Pons (tissue), 1 donor: ENCODE data around the gene ACOXL.

Source experiments
- DNase-seq: peaks from one replicate; pipeline ENCODE4 v3.0.0-alpha.2; 2016; ENCODE audit warnings: low spot score

The ACOXL gene

DNA sequence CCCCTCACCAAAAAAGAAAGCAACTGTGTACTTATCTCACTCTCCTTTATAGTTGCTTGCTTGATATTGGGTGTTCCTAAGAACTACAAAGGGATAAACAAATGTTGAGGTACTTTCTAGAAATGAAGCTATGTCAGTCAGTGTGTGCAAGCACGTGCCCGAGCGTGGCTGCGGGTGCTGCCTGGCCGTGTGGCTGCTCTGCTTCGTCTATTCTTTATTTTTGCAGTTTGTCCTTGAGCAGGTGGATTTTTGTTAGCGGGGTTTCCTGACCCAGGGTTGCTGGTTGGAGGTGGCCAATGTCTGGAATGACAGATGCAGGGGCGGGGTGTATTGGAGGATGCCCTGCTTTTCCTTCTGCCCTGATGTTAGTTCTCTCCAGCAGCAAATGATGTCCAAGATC is 62.6 kb downstream of the ACOXL start:
- no peak for DNase-seq

DNA sequence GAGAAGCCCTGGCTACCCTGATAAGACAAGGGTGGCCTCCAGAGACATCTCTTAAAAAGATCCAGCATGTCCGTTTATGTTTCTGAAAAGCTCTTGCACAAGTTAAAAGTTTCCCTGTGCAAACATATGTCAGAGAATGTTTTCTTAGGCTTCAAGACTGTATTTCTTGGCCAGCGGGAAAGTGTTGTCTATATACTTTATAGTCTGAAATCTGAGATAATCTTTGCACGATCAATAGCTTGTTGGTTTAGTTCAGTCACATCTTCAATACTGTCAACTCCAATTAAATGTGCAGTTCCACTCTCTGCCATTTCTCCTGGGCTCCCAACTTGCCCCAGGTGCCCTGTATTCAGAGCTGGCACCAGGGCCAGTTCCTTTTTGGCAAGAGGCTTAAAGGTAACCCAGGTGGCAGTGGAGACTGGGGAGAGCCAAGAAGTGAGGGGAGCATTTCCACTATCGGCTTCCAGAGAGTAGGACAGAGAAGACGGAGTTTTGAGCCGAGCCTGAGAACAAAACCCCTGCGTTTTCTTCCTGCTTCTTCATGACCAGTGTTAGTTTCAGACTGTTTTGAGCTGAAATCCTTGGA is 64.4 kb downstream of the ACOXL start:
- DNase-seq, result no peak

GRCh38 chr2:110799376-110799775 is 67.0 kb downstream of the ACOXL start:
- no peak for DNase-seq

GRCh38 chr2:110800611-110801402 is 68.4 kb downstream of the ACOXL start:
- no peak for DNase-seq

- DNase-seq, result no peak
Observed at GRCh38 chr2:110802208-110802932, 70.0 kb downstream of the ACOXL start.

GRCh38 chr2:110804433-110804832 is 72.1 kb downstream of the ACOXL start:
- no peak for DNase-seq

GRCh38 chr2:110804915-110805314 is 72.5 kb downstream of the ACOXL start:
- no peak for DNase-seq

- DNase-seq, result no peak
Observed at GRCh38 chr2:110805894-110806452, 73.6 kb downstream of the ACOXL start.

GRCh38 chr2:110807522-110807921 is 75.1 kb downstream of the ACOXL start:
- DNase-seq, result no peak

- no peak for DNase-seq
Observed at GRCh38 chr2:110810404-110810803, 78.0 kb downstream of the ACOXL start.

GRCh38 chr2:110812726-110813645 is 80.6 kb downstream of the ACOXL start:
- no peak for DNase-seq

GRCh38 chr2:110813896-110814295 is 81.5 kb downstream of the ACOXL start:
- no peak for DNase-seq

DNA sequence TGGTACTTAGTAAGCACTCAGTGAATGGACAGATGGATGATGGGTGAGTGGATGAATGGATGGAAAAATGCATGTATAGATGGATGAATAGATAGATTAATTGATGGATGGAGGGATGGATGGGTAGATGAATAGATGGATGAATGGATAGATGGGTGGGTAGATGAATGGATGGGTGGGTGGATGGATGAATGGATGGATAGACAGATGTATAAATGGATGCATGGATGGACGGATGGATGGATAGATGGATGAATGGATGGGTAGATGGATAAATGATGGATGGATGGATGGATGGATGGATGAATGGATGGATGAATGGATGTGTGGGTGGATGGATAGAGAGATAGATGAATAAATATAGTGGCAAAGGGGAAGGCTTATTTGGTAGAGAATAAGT is 83.6 kb downstream of the ACOXL start:
- DNase-seq, result no peak

DNA sequence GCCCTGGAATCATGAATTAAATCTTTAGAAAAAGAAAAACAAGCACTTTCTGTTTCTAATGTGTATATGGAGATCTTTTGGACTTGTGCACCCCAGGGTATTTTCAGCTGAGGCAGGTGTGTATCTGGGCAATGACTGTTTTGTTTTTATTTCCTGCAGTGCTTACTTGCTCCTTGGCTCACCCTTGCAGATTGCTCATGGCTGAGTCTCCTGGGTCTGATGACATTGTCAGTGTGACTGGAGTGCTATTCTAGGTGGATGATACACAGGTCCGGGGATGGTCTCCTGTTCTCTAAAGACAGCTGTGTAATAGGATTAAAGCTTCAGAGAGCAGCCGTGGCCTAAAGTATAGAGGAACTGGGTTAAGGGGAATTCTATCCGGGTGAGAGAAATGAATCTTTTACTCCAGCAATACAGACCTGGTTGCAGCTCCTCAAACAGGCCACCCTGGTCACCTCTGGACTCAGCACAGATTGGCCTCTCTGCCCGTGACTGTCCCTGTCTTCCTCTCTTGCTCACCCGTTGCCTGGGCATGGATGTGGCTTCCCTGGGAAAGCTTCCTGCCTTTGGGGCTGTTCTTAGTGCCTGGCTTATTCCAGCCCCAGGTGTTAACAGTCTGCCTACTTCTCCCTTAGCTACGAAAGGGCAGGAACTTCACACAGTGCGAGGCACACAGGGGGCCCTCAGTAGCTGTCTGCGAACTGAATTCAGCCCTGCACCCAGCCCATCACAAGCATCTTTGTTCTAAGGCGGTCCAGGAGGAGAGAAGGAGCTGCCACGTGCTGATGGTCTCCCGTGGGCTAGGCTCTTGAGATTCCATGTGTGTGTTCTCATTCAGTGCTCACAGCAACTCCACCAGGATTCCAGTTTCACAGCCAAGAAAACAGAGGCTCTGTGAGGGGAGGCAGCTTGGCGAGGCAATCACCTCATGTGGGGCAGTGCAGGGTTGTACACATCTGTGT is 84.3 kb downstream of the ACOXL start:
- DNase-seq, result peak; percentile 11

DNA sequence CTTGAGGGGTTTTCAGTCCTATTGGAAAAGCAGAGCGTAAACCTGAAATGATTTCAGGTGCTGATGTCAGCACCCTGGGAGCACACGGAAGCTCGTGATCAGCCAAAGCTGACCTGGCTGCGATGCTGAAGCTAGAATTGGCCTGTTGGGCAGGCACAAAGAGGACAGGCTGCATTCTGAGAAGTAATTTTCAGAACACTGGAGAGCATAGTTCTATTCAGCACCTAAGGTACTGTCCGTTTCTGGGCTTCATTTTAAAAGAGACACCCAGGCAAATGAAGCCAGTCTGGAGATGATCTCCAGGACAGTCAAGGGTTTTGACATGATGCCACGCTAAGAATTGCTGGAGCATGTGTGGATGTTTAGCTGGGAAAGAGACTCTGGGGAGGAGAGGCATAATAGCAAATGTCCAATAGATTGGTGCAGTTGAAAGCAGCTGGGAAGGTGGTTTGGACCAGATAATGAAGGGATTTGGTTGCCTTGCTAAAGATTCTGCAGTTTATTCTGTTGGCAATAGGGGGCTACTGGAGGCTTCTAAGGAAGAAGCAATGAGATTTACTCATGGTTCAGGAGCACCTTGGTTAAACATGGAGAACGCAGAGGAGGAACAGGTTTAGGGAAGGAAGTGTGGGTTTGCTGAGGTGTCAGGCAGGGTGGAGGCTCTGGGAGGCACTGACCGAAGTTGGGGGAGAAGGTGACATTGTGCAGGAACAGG is 86.6 kb downstream of the ACOXL start:
- no peak for DNase-seq

DNA sequence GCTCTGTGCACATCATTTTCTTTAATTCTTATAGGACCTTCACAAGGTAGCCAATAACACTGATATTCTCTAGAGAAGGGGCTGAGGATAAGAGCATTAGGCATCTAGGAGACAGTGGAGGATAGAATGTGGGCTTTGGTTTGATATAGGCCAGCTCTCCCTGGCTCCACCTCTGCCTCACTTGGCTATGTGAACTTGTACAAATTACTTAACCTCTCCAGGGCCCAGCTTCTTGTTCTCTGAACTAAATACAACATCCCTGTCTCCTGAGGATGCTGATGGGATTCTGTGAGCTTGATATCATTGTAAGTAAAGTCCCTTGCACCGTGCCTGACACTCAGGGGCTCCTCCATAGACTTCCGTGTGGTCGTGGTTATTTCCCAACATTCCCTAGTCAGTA is 87.3 kb downstream of the ACOXL start:
- DNase-seq, result no peak

GRCh38 chr2:110820128-110820527 is 87.8 kb downstream of the ACOXL start:
- no peak for DNase-seq

GRCh38 chr2:110823165-110823564 is 90.8 kb downstream of the ACOXL start:
- DNase-seq, result no peak

- no peak for DNase-seq
Observed at GRCh38 chr2:110827511-110827910, 95.1 kb downstream of the ACOXL start.

GRCh38 chr2:110828330-110828729 is 96.0 kb downstream of the ACOXL start:
- DNase-seq, result no peak
